Kidney (tissue), 14 donors: ENCODE data around the gene KIAA1614. TPM values are rescaled to one million over a fixed set of nuclear protein-coding genes. Genes with fewer than 3 reads are reported as not detected.

ENCODE experiments used
- DNase-seq, 5 donors: peaks; one replicate each; pipeline ENCODE4 v3.0.0-alpha.2; 2013 to 2020
- FAIRE-seq: peaks from 2 replicates; lab custom pipeline; 2012; peaks lifted over from hg19 to GRCh38; lab: Jason Lieb, UNC
- H3K27ac ChIP-seq, 2 donors: one replicate each; pipeline ENCODE4 v1.7.0; 2013; ENCODE audit warnings: low read depth in 2 of 2, low read length in 2 of 2, inconsistent platforms in 1 of 2
- H3K27me3 ChIP-seq: one replicate; pipeline ENCODE4 v1.7.1; 2013; ENCODE audit warnings: low read length, inconsistent platforms; ENCODE audit not compliant: control insufficient read depth, insufficient read depth
- H3K36me3 ChIP-seq, 3 donors: one replicate each; pipeline versions ENCODE4 v1.7.0 to v1.7.1; 2013; ENCODE audit warnings: low read length in 3 of 3, control low read depth in 1 of 3, inconsistent platforms in 1 of 3; ENCODE audit not compliant: insufficient read depth in 3 of 3, control insufficient read depth in 2 of 3
- H3K4me1 ChIP-seq, 3 donors: one replicate each; pipeline versions ENCODE4 v1.7.0 to v1.7.1; 2013; ENCODE audit warnings: low read length in 3 of 3, inconsistent platforms in 1 of 3, low read depth in 1 of 3; ENCODE audit not compliant: control insufficient read depth in 2 of 3, insufficient read depth in 2 of 3
- H3K4me3 ChIP-seq, 3 donors: one replicate each; pipeline versions ENCODE4 v1.7.0 to v1.8.1; 2013; ENCODE audit warnings: low read length in 3 of 3, control low read depth in 1 of 3, inconsistent platforms in 1 of 3
- H3K9ac ChIP-seq, 3 donors: one replicate each; pipeline versions ENCODE4 v1.7.0 to v1.7.1; 2013; ENCODE audit warnings: low read length in 3 of 3, control low read depth in 1 of 3, inconsistent platforms in 1 of 3
- H3K9me3 ChIP-seq, 3 donors: one replicate each; pipeline versions ENCODE4 v1.7.0 to v1.7.1; 2013; ENCODE audit warnings: low read length in 3 of 3, control low read depth in 1 of 3, inconsistent platforms in 1 of 3; ENCODE audit not compliant: control insufficient read depth in 2 of 3, insufficient read depth in 1 of 3
- intact Hi-C: fragments of 100-400 bp; cut with DNase I; formaldehyde crosslinking; loops from one replicate; pipeline ENCODE4 v1.11.1; 2022
- polyA plus RNA-seq: library from polyadenylated mRNA; stranded (reverse); fragments of 350-450 nt; fragmentation: Illumina TruSeq; extraction: RNeasy Lipid Tissue Mini Kit (QIAGEN cat#74804); gene quantifications from one replicate; pipeline ENCODE4 v1.2.3, GENCODE V29; 2014; ENCODE audit warnings: low read depth, low replicate concordance; ENCODE audit not compliant: insufficient read depth
- total RNA-seq: library from RNA; stranded (reverse); fragmentation: NEBNext Ultra II Directional; extraction: Animal tissue kit (Norgen Biotek cat#: 25700); gene quantifications from one replicate; pipeline ENCODE4 v1.2.1, GENCODE V29; 2021
- TF ChIP-seq, protein P1 (sequence below): IDR thresholded peaks from 3 replicates; pipeline ENCODE4 v1.5.1; 2012; ENCODE audit warnings: mild to moderate bottlenecking, moderate library complexity, borderline replicate concordance; ENCODE audit not compliant: insufficient read depth; ENCODE audit errors: extremely low read depth
- donor health status: control.
- donor health status: control.
- donor health status: control.
- donor health status: control.
- donor health status: control.
- donor health status: DM: yes; HTN: yes; CAD: no.
- donor health status: Normal renal cell carcinoma (clear cell type).

The KIAA1614 gene
- total and polyA plus RNA-seq, 2 donors from 2014 or later = 5.4 to 12.3 TPM

DNA sequence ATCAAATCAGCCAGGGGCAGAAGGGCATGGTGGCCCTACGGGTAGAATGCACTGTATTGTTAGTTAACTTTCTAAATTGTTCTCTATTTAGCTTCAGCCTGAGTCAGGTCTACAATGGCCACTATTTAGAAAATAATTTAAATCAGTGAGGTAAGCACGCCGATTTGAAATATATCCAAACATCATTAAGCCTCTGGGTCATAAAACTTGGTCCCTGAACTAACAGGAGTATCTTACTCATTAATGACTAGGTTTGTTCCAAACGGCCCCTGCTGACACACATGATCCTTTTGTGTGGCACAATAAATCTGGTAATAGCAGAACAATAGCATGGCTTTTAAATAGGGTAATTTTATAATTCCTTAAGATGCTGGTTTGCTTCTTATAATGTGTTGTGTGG, 61.5 kb downstream of the KIAA1614 start:
- Histone ChIP-seq H3K36me3 (peaks cover 3 to 14% (median 7%) of the 10 kb centered on the region in 3 donors), H3K27ac (no peak overlapping the region)

DNA sequence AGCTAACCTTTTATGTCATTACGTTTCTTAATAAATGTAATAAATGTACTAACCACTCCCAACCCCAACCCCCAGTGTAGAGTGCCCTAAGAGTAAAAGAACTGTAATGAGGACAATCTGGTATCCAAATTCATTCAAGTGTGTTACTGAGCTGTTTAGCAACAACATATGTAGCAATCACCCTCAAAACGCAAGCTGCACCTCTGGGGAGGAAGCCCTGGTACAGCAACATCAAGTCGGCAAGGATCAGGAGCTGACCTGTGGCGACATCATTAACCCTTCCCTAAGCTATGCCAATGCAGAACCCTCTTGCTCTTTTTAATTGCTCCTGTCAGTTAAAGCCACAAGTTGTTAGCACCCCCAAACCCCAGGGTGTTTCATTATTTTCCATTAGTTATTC, 62.9 kb downstream of the KIAA1614 start:
- H3K27me3 ChIP-seq = no peaks in the 10 kb centered on the region
- H3K9me3 ChIP-seq = no peaks in the 10 kb centered on the region
- TF ChIP-seq, protein P1, sequence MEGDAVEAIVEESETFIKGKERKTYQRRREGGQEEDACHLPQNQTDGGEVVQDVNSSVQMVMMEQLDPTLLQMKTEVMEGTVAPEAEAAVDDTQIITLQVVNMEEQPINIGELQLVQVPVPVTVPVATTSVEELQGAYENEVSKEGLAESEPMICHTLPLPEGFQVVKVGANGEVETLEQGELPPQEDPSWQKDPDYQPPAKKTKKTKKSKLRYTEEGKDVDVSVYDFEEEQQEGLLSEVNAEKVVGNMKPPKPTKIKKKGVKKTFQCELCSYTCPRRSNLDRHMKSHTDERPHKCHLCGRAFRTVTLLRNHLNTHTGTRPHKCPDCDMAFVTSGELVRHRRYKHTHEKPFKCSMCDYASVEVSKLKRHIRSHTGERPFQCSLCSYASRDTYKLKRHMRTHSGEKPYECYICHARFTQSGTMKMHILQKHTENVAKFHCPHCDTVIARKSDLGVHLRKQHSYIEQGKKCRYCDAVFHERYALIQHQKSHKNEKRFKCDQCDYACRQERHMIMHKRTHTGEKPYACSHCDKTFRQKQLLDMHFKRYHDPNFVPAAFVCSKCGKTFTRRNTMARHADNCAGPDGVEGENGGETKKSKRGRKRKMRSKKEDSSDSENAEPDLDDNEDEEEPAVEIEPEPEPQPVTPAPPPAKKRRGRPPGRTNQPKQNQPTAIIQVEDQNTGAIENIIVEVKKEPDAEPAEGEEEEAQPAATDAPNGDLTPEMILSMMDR = no peak
- H3K36me3 ChIP-seq = peaks cover 3 to 14% (median 7%) of the 10 kb centered on the region in 3 donors
- peaks cover 0 to 4% (median 3%) of the 10 kb centered on the region in 3 donors for H3K4me1 ChIP-seq
- FAIRE-seq = no peak
- no peak overlapping the region for H3K9ac ChIP-seq
- H3K27ac ChIP-seq = no peak overlapping the region
- no peak overlapping the region for H3K4me3 ChIP-seq
- DNase-seq = peak in 1 of 5 donors; percentile 10
- intact Hi-C loops = no loop called here

More for the DNA sequence above, 61.5 kb downstream of the KIAA1614 start:
- Histone ChIP-seq H3K9ac (no peak overlapping the region), H3K9me3 (no peaks in the 10 kb centered on the region), H3K27me3 (no peaks in the 10 kb centered on the region), H3K4me3 (no peak overlapping the region), H3K4me1 (peaks cover 0 to 4% (median 3%) of the 10 kb centered on the region in 3 donors)
- intact Hi-C loops = no loop called here
- DNase-seq (peak in 1 of 5 donors; percentile 27), FAIRE-seq (no peak)
- TF ChIP-seq, protein P1 = no peak

DNA sequence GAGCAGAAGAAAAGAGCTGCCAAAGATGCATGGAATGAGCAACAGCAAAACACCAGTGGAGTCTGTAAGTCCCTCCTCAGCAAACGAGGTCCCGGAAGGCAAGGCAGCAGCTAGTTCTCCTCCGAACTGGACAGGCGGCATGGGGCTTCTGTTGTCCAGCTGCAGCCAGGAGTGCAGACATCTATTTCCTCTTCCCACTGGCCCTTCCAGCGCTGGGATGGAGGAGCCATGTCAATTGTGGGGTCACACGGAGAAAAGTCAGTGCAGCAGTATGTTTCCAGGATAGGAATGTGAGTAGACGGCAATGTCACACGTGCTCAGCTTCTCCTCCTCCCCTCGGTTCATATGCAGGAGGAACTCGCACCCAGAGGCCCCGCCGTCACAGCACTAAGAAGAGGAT, 63.5 kb downstream of the KIAA1614 start:
- H3K27me3 ChIP-seq = no peaks in the 10 kb centered on the region
- peaks cover 0 to 4% (median 3%) of the 10 kb centered on the region in 3 donors for H3K4me1 ChIP-seq
- no peaks in the 10 kb centered on the region for H3K9me3 ChIP-seq
- peaks cover 7 to 16% (median 7%) of the 10 kb centered on the region in 3 donors for H3K36me3 ChIP-seq
- DNase-seq (peak in 1 of 5 donors; percentile 69), FAIRE-seq (no peak)
- no peak overlapping the region for H3K9ac ChIP-seq
- no peak overlapping the region for H3K27ac ChIP-seq
- no peak overlapping the region for H3K4me3 ChIP-seq
- intact Hi-C loops = no loop called here
- TF ChIP-seq, protein P1 = no peak

DNA sequence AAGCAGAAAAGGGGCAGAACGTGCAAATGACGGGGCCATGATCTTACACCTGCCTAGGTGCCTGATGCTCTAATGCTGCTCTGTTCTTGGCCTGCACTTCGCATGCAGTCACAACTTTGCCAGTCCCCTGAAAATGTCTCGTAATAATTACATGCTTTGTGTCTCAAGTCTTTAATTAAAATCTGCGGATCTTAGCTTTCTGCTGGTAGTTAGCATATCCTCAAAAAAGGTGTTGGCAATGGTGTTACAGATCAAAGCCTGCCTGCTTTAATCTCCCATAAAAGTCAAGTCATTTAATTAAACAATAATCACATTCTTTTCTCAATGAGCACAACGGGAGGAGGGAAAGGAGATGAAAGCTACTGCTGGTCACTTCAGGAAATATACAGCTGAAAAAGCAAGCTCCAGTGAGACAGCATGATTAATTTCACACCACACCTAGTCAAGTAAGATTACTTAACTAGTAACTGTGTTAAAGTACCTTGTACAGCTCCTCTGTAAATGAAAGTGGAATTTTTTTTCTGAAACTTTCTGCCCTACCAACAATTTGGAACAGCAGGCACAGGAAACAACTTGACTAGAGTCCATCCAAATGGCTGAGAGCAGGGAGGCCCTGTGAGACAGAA, 64.1 kb downstream of the KIAA1614 start:
- no peak for FAIRE-seq

More for the DNA sequence above, 64.1 kb downstream of the KIAA1614 start:
- H3K9ac ChIP-seq = no peak overlapping the region
- no peaks in the 10 kb centered on the region for H3K9me3 ChIP-seq
- TF ChIP-seq, protein P1 = no peak
- DNase-seq = peak in 2 of 5 donors; percentile 33 to 47
- no peaks in the 10 kb centered on the region for H3K27me3 ChIP-seq
- intact Hi-C loops = no loop called here
- peaks cover 7 to 15% (median 7%) of the 10 kb centered on the region in 3 donors for H3K36me3 ChIP-seq
- H3K27ac ChIP-seq = no peak overlapping the region
- no peak overlapping the region for H3K4me3 ChIP-seq
- H3K4me1 ChIP-seq = peaks cover 0 to 4% (median 3%) of the 10 kb centered on the region in 3 donors
